ENCODE data around the gene IL21.
"Not testable (repeated sequence)": the region's sequence is repeated elsewhere in the genome, so short reads cannot be mapped to it uniquely, and the experiment has no call there.

IL21 gene

GRCh38 chr4:122577189-122577553 is 43.7 kb downstream of the IL21 start:
- DNase-seq: no peak

GRCh38 chr4:122576261-122577188 is 44.3 kb downstream of the IL21 start:
- peak; percentile 48 for DNase-seq

DNA sequence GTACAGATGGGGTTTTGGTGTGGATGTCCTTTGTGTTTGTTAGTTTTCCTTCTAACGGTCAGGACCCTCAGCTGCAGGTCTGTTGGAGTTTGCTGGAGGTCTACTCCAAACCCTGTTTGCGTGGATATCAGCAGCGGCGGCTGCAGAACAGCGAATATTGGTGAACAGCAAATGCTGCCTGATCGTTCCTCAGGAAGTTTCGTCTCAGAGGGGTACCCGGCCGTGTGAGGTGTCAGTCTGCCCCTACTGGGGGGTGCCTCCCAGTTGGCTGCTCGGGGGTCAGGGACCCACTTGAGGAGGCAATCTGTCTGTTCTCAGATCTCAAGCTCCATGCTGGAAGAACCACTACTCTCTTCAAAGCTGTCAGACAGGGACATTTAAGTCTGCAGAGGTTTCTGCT is 46.5 kb downstream of the IL21 start:
- DNase-seq: not testable (repeated sequence)

DNA sequence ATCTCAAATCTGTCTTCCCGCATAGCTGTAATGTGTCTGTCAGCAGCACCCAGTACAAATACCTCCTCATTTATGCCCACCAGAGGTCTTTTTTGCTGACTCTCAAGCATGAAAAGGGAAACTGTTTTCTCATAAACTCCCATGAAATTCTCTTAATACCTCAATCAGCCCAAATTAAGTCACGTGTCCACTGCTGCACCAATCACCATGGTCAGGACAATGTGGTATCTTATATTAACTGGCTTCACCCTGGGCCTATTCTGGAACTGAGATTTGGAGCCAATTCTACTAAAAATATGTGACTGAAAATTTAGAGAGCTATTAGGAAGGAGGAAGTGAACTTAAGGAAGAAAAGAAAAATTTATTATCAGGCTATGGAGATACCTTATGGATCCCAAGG is 58.4 kb downstream of the IL21 start:
- DNase-seq: no peak
